ENCODE results near the gene PPP1R13L. TPM values are rescaled to one million over a fixed set of nuclear protein-coding genes. Genes with fewer than 3 reads are reported as not detected.
A peak's percentile ranks its signal among the peaks of the same experiment; 100 is the strongest.

Gene PPP1R13L
- total RNA-seq, 1 donor from 2014 or later: 56.7 TPM

GRCh38 chr19:45424191-45425058 is 19.6 kb upstream of the PPP1R13L start:
- DNase-seq (ENCODE audit: low read depth) (peak; percentile 95), FAIRE-seq (peak; percentile 13)
- peaks cover 8% of the 10 kb centered on the region for H3K36me3 Mint-ChIP-seq (ENCODE audit: low read depth, unreplicated experiment)
- Histone ChIP-seq H3K4me1 (ENCODE audit: insufficient read depth, low read length) (peaks cover 39% of the 10 kb centered on the region), H4K20me1 (ENCODE audit: insufficient read depth, low read length) (peaks cover 9% of the 10 kb centered on the region), H3K9ac (ENCODE audit: low read length) (peak overlapping the region; percentile 85), H3K9me3 (ENCODE audit: insufficient read depth, low read depth, low read length) (no peaks in the 10 kb centered on the region), H3K27ac (ENCODE audit: low read depth, low read length) (peak overlapping the region; percentile 99), H3K36me3 (ENCODE audit: insufficient read depth, low read length) (peaks cover 5% of the 10 kb centered on the region), H2AFZ (ENCODE audit: low read depth, low read length) (peak overlapping the region; percentile 40), H3K4me2 (ENCODE audit: low read length) (peak overlapping the region; percentile 90), H3K4me3 (ENCODE audit: insufficient read depth, low read depth, low read length) (peak overlapping the region; percentile 77), H3K27me3 (ENCODE audit: insufficient read depth, low read length) (no peaks in the 10 kb centered on the region), H3K79me2 (ENCODE audit: insufficient read depth, low read length) (peaks cover 26% of the 10 kb centered on the region)
- H3K4me1 Mint-ChIP-seq (ENCODE audit: low read depth, unreplicated experiment): peaks cover 9% of the 10 kb centered on the region
- H3K4me3 Mint-ChIP-seq (ENCODE audit: unreplicated experiment): peak overlapping the region; percentile 92
- peak overlapping the region; percentile 96 for H3K27ac Mint-ChIP-seq (ENCODE audit: unreplicated experiment)
- no peaks in the 10 kb centered on the region for H3K9me3 Mint-ChIP-seq (ENCODE audit: unreplicated experiment)
- TF ChIP-seq CTCF (IDR thresholded peaks at IDR 0.05; ENCODE audit: insufficient read depth, low read depth, low read length) (no peak), EZH2 (IDR thresholded peaks at IDR 0.05; ENCODE audit: insufficient read depth, low read length) (no peak)
- no peaks in the 10 kb centered on the region for H3K27me3 Mint-ChIP-seq (ENCODE audit: low read depth, unreplicated experiment)

GRCh38 chr19:45423589-45424190 is 18.8 kb upstream of the PPP1R13L start, which contains the start of gene ERCC1:
TSS of gene ERCC1 (minus strand) at chr19:45423917. CDS start at chr19:45423374, 543 bp downstream.
- Histone ChIP-seq H4K20me1 (ENCODE audit: insufficient read depth, low read length) (peaks cover 9% of the 10 kb centered on the region), H3K4me1 (ENCODE audit: insufficient read depth, low read length) (peaks cover 33% of the 10 kb centered on the region), H2AFZ (ENCODE audit: low read depth, low read length) (peak within 1 kb of the TSS; percentile 40), H3K9ac (ENCODE audit: low read length) (peak within 1 kb of the TSS; percentile 85), H3K27me3 (ENCODE audit: insufficient read depth, low read length) (no peaks in the 10 kb centered on the region), H3K79me2 (ENCODE audit: insufficient read depth, low read length) (peaks cover 26% of the 10 kb centered on the region), H3K4me3 (ENCODE audit: insufficient read depth, low read depth, low read length) (peak within 1 kb of the TSS; percentile 77), H3K9me3 (ENCODE audit: insufficient read depth, low read depth, low read length) (no peaks in the 10 kb centered on the region), H3K36me3 (ENCODE audit: insufficient read depth, low read length) (peaks cover 6% of the 10 kb centered on the region), H3K27ac (ENCODE audit: low read depth, low read length) (peak within 1 kb of the TSS; percentile 99), H3K4me2 (ENCODE audit: low read length) (peak within 1 kb of the TSS; percentile 90)
- no peak for TF ChIP-seq CTCF (IDR thresholded peaks at IDR 0.05; ENCODE audit: insufficient read depth, low read depth, low read length)
- TF ChIP-seq EZH2 (IDR thresholded peaks at IDR 0.05; ENCODE audit: insufficient read depth, low read length): no peak
- Mint-ChIP-seq H3K27ac (ENCODE audit: unreplicated experiment) (peak within 1 kb of the TSS; percentile 96), H3K36me3 (ENCODE audit: low read depth, unreplicated experiment) (peaks cover 8% of the 10 kb centered on the region), H3K4me3 (ENCODE audit: unreplicated experiment) (peak within 1 kb of the TSS; percentile 92), H3K4me1 (ENCODE audit: low read depth, unreplicated experiment) (peaks cover 9% of the 10 kb centered on the region), H3K9me3 (ENCODE audit: unreplicated experiment) (no peaks in the 10 kb centered on the region), H3K27me3 (ENCODE audit: low read depth, unreplicated experiment) (no peaks in the 10 kb centered on the region)
- no peak for FAIRE-seq
- peak; percentile 88 for DNase-seq (ENCODE audit: low read depth)

All from astrocyte (in vitro differentiated cells and primary cell).